CD1c-positive myeloid dendritic cell (primary cell): ENCODE measurements around the gene PRXL2C.
"Not testable (repeated sequence)": the region's sequence is repeated elsewhere in the genome, so short reads cannot be mapped to it uniquely, and the experiment has no call there.

Experiments
- DNase-seq: peaks from one replicate; pipeline ENCODE4 v3.0.0-alpha.2; 2016; ENCODE audit errors: extremely low spot score

The PRXL2C gene

GRCh38 chr9:96649620-96650324 lies 5.3 kb downstream of the PRXL2C start:
- DNase-seq: no peak

- DNase-seq: peak; percentile 87
Measured at GRCh38 chr9:96646081-96646991, 8.8 kb downstream of the PRXL2C start.

GRCh38 chr9:96644137-96644536 lies 11.0 kb downstream of the PRXL2C start:
- no peak for DNase-seq

GRCh38 chr9:96641514-96641913 lies 13.6 kb downstream of the PRXL2C start:
- DNase-seq: no peak

GRCh38 chr9:96638606-96639364 lies 16.3 kb downstream of the PRXL2C start:
- DNase-seq: no peak

- no peak for DNase-seq
Measured at GRCh38 chr9:96636368-96636767, 18.7 kb downstream of the PRXL2C start.

- not testable (repeated sequence) for DNase-seq
Measured at GRCh38 chr9:96633579-96633978, 21.5 kb downstream of the PRXL2C start.

- no peak for DNase-seq
Measured at GRCh38 chr9:96626912-96627311, 28.2 kb downstream of the PRXL2C start.

- DNase-seq: no peak
Measured at GRCh38 chr9:96621618-96622017, 33.5 kb downstream of the PRXL2C start.

GRCh38 chr9:96620832-96621269 lies 34.3 kb downstream of the PRXL2C start:
- no peak for DNase-seq

- DNase-seq: no peak
Measured at GRCh38 chr9:96620181-96620514, 35.0 kb downstream of the PRXL2C start.

- peak; percentile 56 for DNase-seq
Measured at GRCh38 chr9:96619491-96620180, 35.5 kb downstream of the PRXL2C start, which contains the start of gene CDC14B. CDC14B (minus strand) TSS chr9:96619843; CDS start chr9:96619378, 465 bp downstream.

GRCh38 chr9:96619124-96619465 lies 36.0 kb downstream of the PRXL2C start:
- no peak for DNase-seq

- peak; percentile 13 for DNase-seq
Measured at GRCh38 chr9:96618209-96619123, 36.7 kb downstream of the PRXL2C start.

GRCh38 chr9:96617439-96618185 lies 37.5 kb downstream of the PRXL2C start:
- no peak for DNase-seq

- no peak for DNase-seq
Measured at GRCh38 chr9:96616817-96617438, 38.2 kb downstream of the PRXL2C start.

- DNase-seq: no peak
Measured at GRCh38 chr9:96615411-96615810, 39.7 kb downstream of the PRXL2C start.

- not testable (repeated sequence) for DNase-seq
Measured at GRCh38 chr9:96614664-96615063, 40.5 kb downstream of the PRXL2C start.

GRCh38 chr9:96612966-96613589 lies 42.0 kb downstream of the PRXL2C start:
- DNase-seq: no peak
